ENCODE data around the gene ARHGEF11. TPM values are rescaled to one million over a fixed set of nuclear protein-coding genes. Genes with fewer than 3 reads are reported as not detected.
A peak's percentile ranks its signal among the peaks of the same experiment; 100 is the strongest.
"Not testable (repeated sequence)": the region's sequence is repeated elsewhere in the genome, so short reads cannot be mapped to it uniquely, and the experiment has no call there.

The ARHGEF11 gene
- total RNA-seq, 2 donors from 2014 or later: 42.1 to 46.8 TPM

GRCh38 chr1:157059241-157059640, 13.7 kb upstream of the ARHGEF11 start:
- intact Hi-C loops (cut with DNase I, micrococcal nuclease); ATAC-seq; DNase-seq: not testable (repeated sequence)

- DNase-seq: no peak
- intact Hi-C loops (cut with DNase I, micrococcal nuclease): no loop called here
- no peak for ATAC-seq
These were observed 10.7 kb upstream of the ARHGEF11 start for GRCh38 chr1:157056269-157056668.

DNA sequence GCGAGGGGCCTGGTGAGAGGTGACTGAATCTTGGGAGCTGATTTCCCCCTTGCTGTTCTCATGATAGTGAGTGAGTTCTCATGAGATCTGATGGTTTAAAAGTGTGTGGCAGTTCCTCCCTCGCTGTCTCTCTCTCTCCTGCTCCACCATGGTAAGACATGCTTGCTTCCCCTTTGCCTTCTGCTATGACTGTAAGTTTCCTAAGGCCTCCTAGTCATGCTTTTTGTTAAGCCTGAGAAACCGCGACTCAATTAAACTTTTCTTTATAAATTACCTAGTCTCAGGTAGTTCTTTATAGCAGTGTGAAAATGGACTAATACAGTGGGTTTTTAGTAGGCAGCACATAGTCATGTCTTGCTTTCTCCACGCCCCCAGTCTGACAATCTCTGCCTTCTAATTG, 10.2 kb upstream of the ARHGEF11 start:
- ATAC-seq; intact Hi-C loops (cut with DNase I, micrococcal nuclease); DNase-seq: not testable (repeated sequence)

DNA sequence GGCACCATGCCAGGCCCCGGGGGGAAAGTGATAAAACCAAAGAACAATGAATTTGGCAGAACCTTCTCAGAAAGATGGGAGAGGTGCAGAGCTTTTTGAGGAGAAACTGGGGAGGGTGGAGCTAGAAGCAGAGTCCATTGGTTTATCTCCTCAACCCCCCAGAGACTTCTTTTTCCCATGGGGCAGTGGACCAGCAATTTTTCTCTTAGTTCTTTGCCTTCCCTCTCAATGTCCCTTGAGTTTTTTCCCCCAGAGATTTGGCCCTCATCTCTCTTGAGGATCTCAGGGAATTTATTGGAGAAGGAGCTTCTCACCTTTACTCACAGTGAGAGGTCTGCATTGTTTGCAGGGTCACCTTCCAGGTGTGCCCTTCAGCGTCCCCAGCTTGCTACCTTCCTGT, 5.3 kb upstream of the ARHGEF11 start:
- DNase-seq: no peak
- ATAC-seq: no peak
- intact Hi-C loops (cut with DNase I, micrococcal nuclease): no loop called here

GRCh38 chr1:157047062-157047410, 1.5 kb upstream of the ARHGEF11 start:
- intact Hi-C loops (cut with DNase I, micrococcal nuclease): no loop called here
- DNase-seq (no peak), ATAC-seq (peak; percentile 57)

- intact Hi-C loops (cut with DNase I, micrococcal nuclease): no loop called here
- DNase-seq: no peak
- no peak for ATAC-seq
These were observed 1.2 kb downstream of the ARHGEF11 start for GRCh38 chr1:157044326-157044725.

DNA sequence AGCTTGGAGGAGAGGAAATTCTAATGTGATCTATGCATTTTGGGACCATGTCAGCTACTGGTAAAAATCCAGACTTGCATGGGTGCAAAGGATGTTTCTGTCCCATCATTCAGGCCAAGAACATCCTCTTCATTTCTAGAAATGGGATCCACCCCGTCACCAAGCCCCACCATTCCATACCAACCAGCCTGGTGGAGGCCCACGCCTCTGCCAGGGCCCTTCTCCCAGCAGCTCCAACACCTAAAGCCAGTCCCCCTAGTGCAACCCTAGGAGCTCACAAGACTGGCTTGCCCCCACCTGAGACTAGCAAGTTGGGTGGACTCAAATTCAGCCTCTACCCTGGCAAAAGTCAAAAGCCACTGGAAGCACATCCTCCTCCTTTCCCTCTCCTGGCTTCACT, 1.9 kb downstream of the ARHGEF11 start:
- intact Hi-C loops (cut with DNase I, micrococcal nuclease): no loop called here
- no peak for ATAC-seq

GRCh38 chr1:157042846-157043245, 2.7 kb downstream of the ARHGEF11 start:
- DNase-seq (no peak), ATAC-seq (no peak)
- intact Hi-C loops (cut with DNase I, micrococcal nuclease): no loop called here

More for the DNA sequence above, 1.9 kb downstream of the ARHGEF11 start:
- DNase-seq: no peak

- no peak for ATAC-seq
- intact Hi-C loops (cut with DNase I, micrococcal nuclease): no loop called here
- DNase-seq: no peak
These were observed 4.7 kb downstream of the ARHGEF11 start for GRCh38 chr1:157040802-157041201.

DNA sequence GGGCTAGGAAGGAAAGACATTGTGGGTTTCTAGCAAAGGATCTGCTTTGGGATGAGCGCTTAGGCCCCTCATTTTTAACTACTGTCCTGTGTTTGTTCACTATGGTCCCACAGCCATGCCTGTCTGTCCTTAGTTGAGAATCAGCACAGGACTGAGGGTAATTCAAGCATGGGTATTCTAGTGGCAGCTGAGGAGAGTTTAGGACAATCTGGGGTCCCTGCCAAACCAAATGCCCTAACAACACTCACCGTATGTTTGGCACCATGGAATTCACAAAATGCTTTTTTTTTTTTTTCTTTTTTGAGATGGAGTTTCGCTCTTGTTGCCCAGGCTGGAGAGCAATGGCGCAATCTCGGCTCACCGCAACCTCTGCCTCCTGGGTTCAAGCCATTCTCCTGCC, 10.4 kb downstream of the ARHGEF11 start:
- ATAC-seq: no peak

DNA sequence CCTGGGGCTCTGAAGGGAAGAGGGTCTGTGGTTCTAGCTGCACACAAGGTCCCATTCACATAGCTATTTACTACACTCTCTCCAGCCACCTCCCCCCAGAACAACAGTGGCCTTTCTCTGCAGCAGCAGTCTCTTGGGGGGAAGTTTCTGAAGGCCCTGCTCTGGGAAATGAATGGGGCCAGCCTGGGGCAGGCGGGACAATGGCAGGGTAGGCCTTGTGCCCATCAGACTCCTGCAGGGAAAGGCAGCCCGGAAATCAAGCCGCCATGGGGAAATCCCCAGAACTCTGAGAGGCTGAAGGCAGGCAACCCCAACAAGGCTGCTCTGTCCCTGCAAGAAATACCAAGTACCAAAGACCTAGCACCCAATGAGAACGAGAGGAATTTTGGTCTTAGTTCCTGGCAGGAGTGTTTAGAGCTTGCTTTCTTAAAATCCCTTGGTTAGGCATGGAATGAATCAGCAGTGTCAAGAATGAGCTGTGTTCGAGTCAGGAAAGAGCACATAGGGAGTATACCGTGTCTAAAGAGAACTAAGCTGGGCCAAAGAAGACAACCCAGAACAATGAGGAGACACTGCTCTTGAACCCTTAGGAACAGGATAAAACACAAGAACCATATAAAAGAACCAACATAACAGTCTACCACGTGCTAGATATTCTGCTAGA, 11.3 kb downstream of the ARHGEF11 start:
- DNase-seq (no peak), ATAC-seq (no peak)
- intact Hi-C loops (cut with DNase I, micrococcal nuclease): no loop called here

More for the DNA sequence above, 10.4 kb downstream of the ARHGEF11 start:
- DNase-seq: no peak
- intact Hi-C loops (cut with DNase I, micrococcal nuclease): no loop called here

GRCh38 chr1:157033357-157033876, 12.1 kb downstream of the ARHGEF11 start:
- intact Hi-C loops (cut with DNase I, micrococcal nuclease): no loop called here
- DNase-seq: no peak
- ATAC-seq: no peak

DNA sequence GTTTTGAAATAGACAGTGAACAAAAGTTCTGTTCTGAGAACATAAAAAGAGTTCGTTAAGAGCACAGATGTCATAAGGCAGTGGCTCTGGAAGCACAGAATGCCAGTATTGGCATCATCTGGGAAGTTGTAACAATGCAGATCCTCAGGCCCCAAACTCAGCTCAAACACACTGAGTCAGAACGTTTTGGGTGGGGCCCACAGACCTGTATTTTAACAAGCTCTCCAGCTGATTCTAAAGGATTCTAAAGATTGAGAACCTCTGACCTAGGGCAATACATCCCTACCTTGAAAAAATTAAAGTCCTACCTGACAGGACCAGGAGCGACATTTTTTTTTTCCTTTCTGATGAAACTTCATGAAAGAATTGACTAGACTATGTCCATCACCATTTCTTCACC, 13.2 kb downstream of the ARHGEF11 start:
- intact Hi-C loops (cut with DNase I, micrococcal nuclease): no loop called here
- ATAC-seq (no peak), DNase-seq (no peak)

DNA sequence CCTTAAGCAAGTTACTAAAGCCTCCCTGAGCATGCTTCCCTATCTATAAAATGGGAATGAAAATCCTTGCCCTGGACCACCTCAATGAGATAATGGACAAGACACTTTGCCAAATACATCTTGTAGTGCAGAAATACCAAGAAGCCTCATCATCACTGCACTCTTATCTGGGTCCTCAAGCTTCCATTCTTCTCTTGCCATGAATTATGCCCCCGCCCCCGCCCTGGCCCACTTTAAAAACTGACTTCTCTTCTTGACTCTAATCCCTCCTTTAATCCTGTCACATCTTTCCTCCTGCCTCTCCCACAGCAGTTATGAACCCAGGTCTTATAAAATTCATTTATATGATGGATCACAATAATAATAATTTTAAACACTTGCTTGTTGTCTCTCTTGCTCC, 14.8 kb downstream of the ARHGEF11 start:
- ATAC-seq: no peak
- DNase-seq: no peak
- intact Hi-C loops (cut with DNase I, micrococcal nuclease): no loop called here

- DNase-seq: no peak
- peak; percentile 71 for ATAC-seq
These were observed 16.9 kb downstream of the ARHGEF11 start for GRCh38 chr1:157028674-157029073.

DNA sequence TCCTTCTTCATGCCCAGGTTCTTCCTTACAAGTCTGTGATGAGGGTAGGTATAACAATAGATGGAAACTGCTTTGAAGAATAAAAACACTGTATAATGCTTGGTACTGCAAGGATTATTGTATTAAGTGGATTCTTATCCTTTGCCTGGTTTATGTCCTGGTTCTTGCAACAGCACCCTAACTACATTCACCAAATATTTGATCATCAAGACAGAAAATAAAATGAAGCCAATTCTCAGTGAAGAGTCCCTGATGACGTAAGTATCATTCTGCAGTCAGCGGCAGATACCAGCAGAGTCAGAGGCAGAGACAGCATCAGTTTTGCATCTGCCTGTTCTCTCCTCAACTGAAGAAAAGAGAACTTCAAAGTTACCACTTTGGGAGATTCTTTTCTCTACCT, 19.7 kb downstream of the ARHGEF11 start:
- intact Hi-C loops (cut with DNase I, micrococcal nuclease): no loop called here
- DNase-seq: no peak
- ATAC-seq: no peak

More at GRCh38 chr1:157028674-157029073, 16.9 kb downstream of the ARHGEF11 start:
- intact Hi-C loops (cut with DNase I, micrococcal nuclease): no loop called here

DNA sequence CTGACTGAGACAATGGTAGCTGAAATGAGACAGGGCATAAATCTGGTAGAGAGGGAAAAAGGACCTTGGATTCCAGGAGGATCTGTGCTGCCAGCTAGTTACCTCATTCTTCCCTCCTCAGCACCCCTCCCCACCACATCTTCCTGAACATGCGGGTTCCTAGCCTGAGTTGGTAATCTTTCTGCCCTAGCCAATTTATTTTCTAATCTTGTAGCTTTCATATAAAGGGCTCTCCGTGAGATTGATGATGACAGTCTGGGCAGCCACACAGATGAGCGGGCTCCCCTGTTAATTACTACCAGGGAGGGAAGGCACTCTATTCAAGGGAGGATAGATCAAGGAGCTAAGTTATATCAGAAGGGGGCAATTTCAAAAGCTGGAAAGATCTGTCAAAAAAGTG, 20.2 kb downstream of the ARHGEF11 start:
- DNase-seq (no peak), ATAC-seq (no peak)
- intact Hi-C loops (cut with DNase I, micrococcal nuclease): no loop called here

DNA sequence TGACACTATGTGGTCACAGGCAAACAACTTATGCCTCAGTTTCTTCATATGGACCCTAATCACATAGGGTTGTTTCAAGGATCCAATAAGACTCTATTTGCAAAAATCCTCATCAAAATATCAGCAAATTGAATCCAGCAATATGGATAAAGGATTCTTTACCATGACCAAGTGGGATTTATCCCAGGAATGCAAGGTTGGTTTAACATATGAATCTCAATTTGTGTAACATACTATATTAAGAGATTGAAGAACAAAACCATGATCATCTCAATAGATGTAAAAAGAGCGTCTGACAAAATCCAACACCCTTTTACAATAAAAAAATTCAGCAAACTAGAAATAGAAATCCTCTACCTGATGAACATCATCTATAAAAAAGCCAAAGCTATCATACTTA, 23.9 kb downstream of the ARHGEF11 start:
- intact Hi-C loops (cut with DNase I, micrococcal nuclease): no loop called here
- no peak for ATAC-seq
- DNase-seq: no peak

DNA sequence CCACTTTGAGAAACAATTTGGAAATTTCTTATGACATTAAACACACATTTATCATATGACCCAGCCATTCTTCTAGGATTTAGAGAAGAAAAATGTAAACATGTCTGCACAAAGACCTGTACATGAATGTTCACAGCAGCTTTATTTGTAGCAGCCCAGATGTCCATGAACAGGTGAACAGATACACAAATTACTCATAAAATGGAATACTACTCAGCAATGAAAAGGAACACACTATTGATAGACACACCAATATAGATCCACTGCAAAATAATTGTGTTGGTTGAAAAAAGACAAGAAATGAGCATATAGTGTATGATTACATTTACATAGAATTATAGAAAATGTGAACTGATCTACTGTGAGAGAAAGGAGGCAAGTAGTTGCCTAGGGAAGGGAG, 26.1 kb downstream of the ARHGEF11 start:
- no peak for DNase-seq
- intact Hi-C loops (cut with DNase I, micrococcal nuclease): no loop called here
- ATAC-seq: no peak

- intact Hi-C loops (cut with DNase I, micrococcal nuclease): no loop called here
- DNase-seq (no peak), ATAC-seq (no peak)
These were observed 33.7 kb downstream of the ARHGEF11 start for GRCh38 chr1:157011845-157012244.

DNA sequence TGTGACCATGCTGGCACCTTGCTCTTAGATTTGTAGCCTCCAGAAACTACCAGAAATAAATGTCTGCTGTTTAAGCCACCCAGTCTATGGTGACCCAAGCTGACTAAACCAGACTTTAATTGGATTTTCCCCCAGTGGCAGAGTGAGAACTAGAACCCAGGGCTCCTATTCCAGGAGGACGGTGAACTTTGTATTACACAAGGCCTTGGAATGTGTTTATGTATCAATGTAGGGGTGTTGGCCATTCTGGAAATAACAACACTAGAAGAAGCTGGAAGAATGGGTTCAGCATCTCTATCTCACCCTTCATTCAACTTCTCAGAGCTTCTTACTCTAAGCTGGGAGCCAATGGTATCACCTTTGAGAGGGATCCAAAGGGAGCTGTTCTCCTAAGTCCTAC, 37.0 kb downstream of the ARHGEF11 start:
- peak; percentile 55 for ATAC-seq
- no peak for DNase-seq
- intact Hi-C loops (cut with DNase I, micrococcal nuclease): no loop called here
